ENCODE measurements around the gene SOX1.

Gene SOX1

DNA sequence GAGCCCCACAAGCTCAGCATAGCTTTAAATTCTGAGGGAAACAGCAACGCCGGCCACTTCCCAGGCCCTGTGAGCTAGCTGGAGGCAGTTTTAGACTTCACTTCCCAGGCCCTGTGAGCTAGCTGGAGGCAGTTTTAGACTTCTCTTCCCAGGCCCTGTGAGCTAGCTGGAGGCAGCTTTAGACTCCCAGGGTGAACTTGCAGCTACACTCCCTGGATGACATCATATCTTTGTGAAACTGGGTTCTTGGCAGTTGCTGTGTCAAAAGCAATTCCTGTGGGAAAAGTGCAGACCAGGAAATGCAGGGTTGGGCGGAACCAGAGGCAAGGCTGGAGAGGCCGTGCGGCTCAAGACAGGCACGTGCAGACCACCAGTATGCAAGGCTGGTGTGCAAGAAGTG, 12.7 kb downstream of the SOX1 start:
- no peaks in the 10 kb centered on the region for H3K79me2 ChIP-seq (ENCODE audit: control insufficient read depth, insufficient read depth, low read length, poor library complexity)
- H3K9me3 ChIP-seq (ENCODE audit: insufficient read depth, low read depth, low read length) = peaks cover 4% of the 10 kb centered on the region
- no peak overlapping the region for H4K8ac ChIP-seq (ENCODE audit: low read depth, low read length)
- no peak overlapping the region for H4K12ac ChIP-seq (ENCODE audit: low read depth, low read length)
- no peak overlapping the region for H2BK12ac ChIP-seq (ENCODE audit: low read length)
- DNase-seq = no peak
- H3K27ac ChIP-seq (ENCODE audit: low read depth, low read length) = no peak overlapping the region
- H3K18ac ChIP-seq (ENCODE audit: low read length) = no peak overlapping the region
- no peak overlapping the region for H3K14ac ChIP-seq (ENCODE audit: low read length)
- no peak overlapping the region for H4K91ac ChIP-seq (ENCODE audit: low read depth, low read length)
- no peak overlapping the region for H3K9ac ChIP-seq (ENCODE audit: low read length)
- H3K4me3 ChIP-seq (ENCODE audit: low read depth, low read length) = no peak overlapping the region
- no peaks in the 10 kb centered on the region for H3K79me1 ChIP-seq (ENCODE audit: low read length)
- H3K36me3 ChIP-seq (ENCODE audit: control insufficient read depth in 1 of 2, insufficient read depth in 2 of 2, low read length in 2 of 2) = no peaks in the 10 kb centered on the region
- no peak overlapping the region for H3K4me2 ChIP-seq (ENCODE audit: low read length)
- H2BK120ac ChIP-seq (ENCODE audit: insufficient read depth, low read length, poor library complexity) = no peak overlapping the region
- no peaks in the 10 kb centered on the region for H3K4me1 ChIP-seq (ENCODE audit: control insufficient read depth in 1 of 2, insufficient read depth in 2 of 2, low read length in 2 of 2)
- no peak overlapping the region for H2AK5ac ChIP-seq (ENCODE audit: low read length)
- no peak overlapping the region for H2AFZ ChIP-seq (ENCODE audit: insufficient read depth, low read length, poor library complexity)
- no peak overlapping the region for H2BK5ac ChIP-seq (ENCODE audit: low read depth, low read length, poor library complexity)
- no peak overlapping the region for H3K23ac ChIP-seq (ENCODE audit: low read length)
- H3K27me3 ChIP-seq (ENCODE audit: insufficient read depth, low read length) = peaks cover 13% of the 10 kb centered on the region
- no CpG with 5 or more reads among the region's 6 CpGs for WGBS (ENCODE audit: extremely low coverage, insufficient coverage, insufficient read length)
- H3K4ac ChIP-seq (ENCODE audit: low read depth, low read length) = no peak overlapping the region

DNA sequence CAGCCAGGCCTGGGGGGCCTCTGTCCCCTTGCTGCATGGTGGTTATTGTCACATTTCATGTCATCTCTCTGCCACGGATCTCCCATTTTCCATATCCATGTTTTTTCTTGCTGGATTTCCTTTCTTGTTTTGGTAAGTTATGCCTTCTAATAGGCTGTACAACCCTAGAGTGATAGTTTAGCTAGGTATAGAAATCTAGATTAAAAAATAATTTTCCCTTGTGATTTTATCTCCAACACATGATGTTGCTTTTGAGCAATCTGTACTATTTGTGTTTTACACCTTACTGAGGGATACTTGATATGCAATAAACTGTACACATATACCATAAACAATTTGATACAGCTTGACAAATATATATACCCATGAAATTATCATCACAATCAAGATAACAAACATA, 17.0 kb downstream of the SOX1 start:
- no peak overlapping the region for H3K27ac ChIP-seq (ENCODE audit: low read depth, low read length)
- no peak overlapping the region for H3K18ac ChIP-seq (ENCODE audit: low read length)
- H4K91ac ChIP-seq (ENCODE audit: low read depth, low read length) = no peak overlapping the region
- H4K12ac ChIP-seq (ENCODE audit: low read depth, low read length) = no peak overlapping the region
- no peak overlapping the region for H3K14ac ChIP-seq (ENCODE audit: low read length)
- H2BK120ac ChIP-seq (ENCODE audit: insufficient read depth, low read length, poor library complexity) = no peak overlapping the region
- no peaks in the 10 kb centered on the region for H3K4me1 ChIP-seq (ENCODE audit: control insufficient read depth in 1 of 2, insufficient read depth in 2 of 2, low read length in 2 of 2)
- no peaks in the 10 kb centered on the region for H3K27me3 ChIP-seq (ENCODE audit: insufficient read depth, low read length)
- no peaks in the 10 kb centered on the region for H3K36me3 ChIP-seq (ENCODE audit: control insufficient read depth in 1 of 2, insufficient read depth in 2 of 2, low read length in 2 of 2)
- H3K4me3 ChIP-seq (ENCODE audit: low read depth, low read length) = no peak overlapping the region
- no peak overlapping the region for H2AK5ac ChIP-seq (ENCODE audit: low read length)
- no peak overlapping the region for H2BK5ac ChIP-seq (ENCODE audit: low read depth, low read length, poor library complexity)
- no peak overlapping the region for H3K4ac ChIP-seq (ENCODE audit: low read depth, low read length)
- H3K23ac ChIP-seq (ENCODE audit: low read length) = no peak overlapping the region
- no peak overlapping the region for H4K8ac ChIP-seq (ENCODE audit: low read depth, low read length)
- H3K79me2 ChIP-seq (ENCODE audit: control insufficient read depth, insufficient read depth, low read length, poor library complexity) = no peaks in the 10 kb centered on the region
- no peak overlapping the region for H2AFZ ChIP-seq (ENCODE audit: insufficient read depth, low read length, poor library complexity)
- H3K79me1 ChIP-seq (ENCODE audit: low read length) = no peaks in the 10 kb centered on the region
- no peak for DNase-seq
- H3K9me3 ChIP-seq (ENCODE audit: insufficient read depth, low read depth, low read length) = peaks cover 5% of the 10 kb centered on the region
- no CpG with 5 or more reads among the region's 1 CpG for WGBS (ENCODE audit: extremely low coverage, insufficient coverage, insufficient read length)
- no peak overlapping the region for H3K9ac ChIP-seq (ENCODE audit: low read length)
- no peak overlapping the region for H2BK12ac ChIP-seq (ENCODE audit: low read length)
- no peak overlapping the region for H3K4me2 ChIP-seq (ENCODE audit: low read length)

DNA sequence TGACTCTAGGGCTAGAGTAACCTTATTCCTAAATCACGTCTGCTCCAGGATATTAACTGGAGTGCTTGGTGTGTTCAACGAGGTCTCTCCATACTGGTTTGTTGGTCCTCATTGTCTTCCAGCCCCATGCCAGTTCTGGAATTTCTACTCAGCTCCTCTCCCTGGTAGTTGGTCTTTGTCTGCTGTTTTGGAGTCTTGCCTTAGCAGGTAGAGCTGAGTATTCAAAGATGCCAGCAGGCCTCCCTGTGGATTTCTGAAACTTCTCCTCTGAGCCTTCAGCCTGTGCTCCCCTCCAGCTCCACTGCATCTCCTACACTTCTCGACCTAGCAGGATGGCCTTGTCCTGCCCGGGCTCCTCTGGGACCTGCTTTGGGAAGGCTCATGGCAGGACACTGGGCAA, 25.5 kb downstream of the SOX1 start:
- Histone ChIP-seq H4K12ac (ENCODE audit: low read depth, low read length) (no peak overlapping the region), H3K9ac (ENCODE audit: low read length) (no peak overlapping the region), H3K18ac (ENCODE audit: low read length) (no peak overlapping the region), H3K4me1 (ENCODE audit: control insufficient read depth in 1 of 2, insufficient read depth in 2 of 2, low read length in 2 of 2) (no peaks in the 10 kb centered on the region), H3K36me3 (ENCODE audit: control insufficient read depth in 1 of 2, insufficient read depth in 2 of 2, low read length in 2 of 2) (no peaks in the 10 kb centered on the region), H3K14ac (ENCODE audit: low read length) (no peak overlapping the region), H2AK5ac (ENCODE audit: low read length) (no peak overlapping the region), H4K91ac (ENCODE audit: low read depth, low read length) (no peak overlapping the region), H2BK120ac (ENCODE audit: insufficient read depth, low read length, poor library complexity) (no peak overlapping the region), H3K4ac (ENCODE audit: low read depth, low read length) (no peak overlapping the region), H3K27ac (ENCODE audit: low read depth, low read length) (no peak overlapping the region), H3K79me2 (ENCODE audit: control insufficient read depth, insufficient read depth, low read length, poor library complexity) (no peaks in the 10 kb centered on the region), H3K27me3 (ENCODE audit: insufficient read depth, low read length) (no peaks in the 10 kb centered on the region), H2BK5ac (ENCODE audit: low read depth, low read length, poor library complexity) (no peak overlapping the region), H2AFZ (ENCODE audit: insufficient read depth, low read length, poor library complexity) (no peak overlapping the region), H3K23ac (ENCODE audit: low read length) (no peak overlapping the region), H4K8ac (ENCODE audit: low read depth, low read length) (no peak overlapping the region), H3K4me3 (ENCODE audit: low read depth, low read length) (no peak overlapping the region), H2BK12ac (ENCODE audit: low read length) (no peak overlapping the region), H3K9me3 (ENCODE audit: insufficient read depth, low read depth, low read length) (no peaks in the 10 kb centered on the region), H3K4me2 (ENCODE audit: low read length) (no peak overlapping the region), H3K79me1 (ENCODE audit: low read length) (no peaks in the 10 kb centered on the region)
- WGBS (ENCODE audit: extremely low coverage, insufficient coverage, insufficient read length) = no CpG with 5 or more reads among the region's 4 CpGs
- DNase-seq = no peak

DNA sequence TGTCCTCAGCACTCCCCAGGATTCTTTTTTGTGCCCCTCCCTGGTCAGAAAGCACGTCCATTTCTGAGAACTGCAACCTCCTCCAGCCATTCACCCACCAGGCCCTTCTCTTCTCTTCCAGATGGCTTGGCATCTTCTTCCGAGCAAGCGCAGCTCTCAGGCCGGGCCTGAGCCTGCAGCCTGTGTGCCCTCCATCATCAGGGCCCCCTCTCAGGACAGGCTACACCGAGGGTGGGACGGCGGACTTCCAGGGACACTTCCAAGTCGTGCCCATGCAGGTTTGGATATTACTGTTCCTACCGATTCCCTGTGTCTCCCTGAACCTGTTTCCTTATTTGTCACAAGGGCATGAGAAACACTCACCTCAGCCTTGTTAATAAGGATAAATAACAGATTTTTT, 28.4 kb downstream of the SOX1 start:
- WGBS (ENCODE audit: extremely low coverage, insufficient coverage, insufficient read length) = no CpG with 5 or more reads among the region's 9 CpGs
- Histone ChIP-seq H3K4ac (ENCODE audit: low read depth, low read length) (no peak overlapping the region), H4K12ac (ENCODE audit: low read depth, low read length) (no peak overlapping the region), H3K18ac (ENCODE audit: low read length) (no peak overlapping the region), H3K27me3 (ENCODE audit: insufficient read depth, low read length) (no peaks in the 10 kb centered on the region), H2AFZ (ENCODE audit: insufficient read depth, low read length, poor library complexity) (no peak overlapping the region), H3K4me2 (ENCODE audit: low read length) (no peak overlapping the region), H3K4me3 (ENCODE audit: low read depth, low read length) (no peak overlapping the region), H3K36me3 (ENCODE audit: control insufficient read depth in 1 of 2, insufficient read depth in 2 of 2, low read length in 2 of 2) (no peaks in the 10 kb centered on the region), H3K14ac (ENCODE audit: low read length) (no peak overlapping the region), H4K91ac (ENCODE audit: low read depth, low read length) (no peak overlapping the region), H3K79me2 (ENCODE audit: control insufficient read depth, insufficient read depth, low read length, poor library complexity) (no peaks in the 10 kb centered on the region), H3K27ac (ENCODE audit: low read depth, low read length) (no peak overlapping the region), H4K8ac (ENCODE audit: low read depth, low read length) (no peak overlapping the region), H2AK5ac (ENCODE audit: low read length) (no peak overlapping the region), H3K9ac (ENCODE audit: low read length) (no peak overlapping the region), H3K4me1 (ENCODE audit: control insufficient read depth in 1 of 2, insufficient read depth in 2 of 2, low read length in 2 of 2) (no peaks in the 10 kb centered on the region), H2BK5ac (ENCODE audit: low read depth, low read length, poor library complexity) (no peak overlapping the region), H3K9me3 (ENCODE audit: insufficient read depth, low read depth, low read length) (no peaks in the 10 kb centered on the region), H3K79me1 (ENCODE audit: low read length) (no peaks in the 10 kb centered on the region), H3K23ac (ENCODE audit: low read length) (no peak overlapping the region), H2BK12ac (ENCODE audit: low read length) (no peak overlapping the region), H2BK120ac (ENCODE audit: insufficient read depth, low read length, poor library complexity) (no peak overlapping the region)
- DNase-seq = no peak

Measured in trophoblast cell (in vitro differentiated cells and primary cell).